Liver (tissue), 9 donors: ENCODE measurements around the gene ADAMTS7. TPM values are rescaled to one million over a fixed set of nuclear protein-coding genes. Genes with fewer than 3 reads are reported as not detected.
A peak's percentile ranks its signal among the peaks of the same experiment; 100 is the strongest.

Experiments
- DNase-seq: peaks from one replicate; pipeline ENCODE4 v3.0.0-alpha.2; 2017; ENCODE audit warnings: low spot score
- H3K27ac ChIP-seq, 2 donors: one replicate each; pipeline ENCODE4 v1.7.0; 2013; ENCODE audit warnings: inconsistent platforms in 2 of 2, low read length in 2 of 2, control low read depth in 1 of 2, low read depth in 1 of 2, mild to moderate bottlenecking in 1 of 2
- H3K27me3 ChIP-seq, 4 donors: one replicate each; pipeline versions ENCODE4 v1.6.1 to v1.7.0; 2013; ENCODE audit warnings: low read length in 3 of 4, inconsistent platforms in 1 of 4, mild to moderate bottlenecking in 1 of 4, moderate library complexity in 1 of 4; ENCODE audit not compliant: control insufficient read depth in 4 of 4, insufficient read depth in 4 of 4
- H3K36me3 ChIP-seq, 4 donors: one replicate each; pipeline versions ENCODE4 v1.6.1 to v1.7.0; 2013; ENCODE audit warnings: low read length in 3 of 4, mild to moderate bottlenecking in 3 of 4, low read depth in 1 of 4, moderate library complexity in 1 of 4; ENCODE audit not compliant: control insufficient read depth in 4 of 4, insufficient read depth in 3 of 4
- H3K4me1 ChIP-seq, 4 donors: one replicate each; pipeline versions ENCODE4 v1.6.1 to v1.7.0; 2013; ENCODE audit warnings: low read length in 3 of 4, mild to moderate bottlenecking in 3 of 4, moderate library complexity in 1 of 4; ENCODE audit not compliant: control insufficient read depth in 4 of 4, insufficient read depth in 4 of 4
- H3K4me3 ChIP-seq, 3 donors: one replicate each; pipeline versions ENCODE4 v1.6.1 to v1.7.0; 2013; ENCODE audit warnings: low read length in 3 of 3, control low read depth in 1 of 3, low read depth in 1 of 3, mild to moderate bottlenecking in 1 of 3
- H3K9ac ChIP-seq, 2 donors: one replicate each; pipeline ENCODE4 v1.7.0; 2013; ENCODE audit warnings: low read length in 2 of 2, mild to moderate bottlenecking in 2 of 2, moderate library complexity in 2 of 2, control low read depth in 1 of 2, low read depth in 1 of 2
- H3K9me3 ChIP-seq, 4 donors: one replicate each; pipeline versions ENCODE4 v1.6.1 to v1.7.0; 2013; ENCODE audit warnings: low read length in 3 of 4; ENCODE audit not compliant: control insufficient read depth in 4 of 4
- FOXA1 ChIP-seq: IDR thresholded peaks from 2 replicates; pipeline ENCODE4 v1.6.1; 2016; ENCODE audit warnings: antibody characterized with exemption
- GABPA ChIP-seq, 2 donors: IDR thresholded peaks in 1 of 2; conservative IDR thresholded peaks in 1 of 2; 2 replicates each; pipeline ENCODE4 v1.6.1; 2016; ENCODE audit warnings: antibody characterized with exemption in 2 of 2, mild to moderate bottlenecking in 1 of 2, moderate library complexity in 1 of 2
- HNF4A ChIP-seq, 2 donors: conservative IDR thresholded peaks; 2 replicates each; pipeline ENCODE4 v1.6.1; 2016; ENCODE audit warnings: antibody characterized with exemption in 2 of 2, mild to moderate bottlenecking in 2 of 2
- HNF4G ChIP-seq: IDR thresholded peaks from 2 replicates; pipeline ENCODE4 v1.6.1; 2016; ENCODE audit warnings: antibody characterized with exemption
- JUND ChIP-seq, 2 donors: IDR thresholded peaks; 2 replicates each; pipeline ENCODE4 v1.6.1; 2016; ENCODE audit warnings: antibody characterized with exemption in 2 of 2
- RAD21 ChIP-seq, 2 donors: IDR thresholded peaks; 2 replicates each; pipeline ENCODE4 v1.6.1; 2016; ENCODE audit warnings: antibody characterized with exemption in 2 of 2, mild to moderate bottlenecking in 2 of 2
- SP1 ChIP-seq: IDR thresholded peaks from 2 replicates; pipeline ENCODE4 v1.6.1; 2018; ENCODE audit warnings: antibody characterized with exemption, mild to moderate bottlenecking
- WGBS: extraction: QIAGEN DNeasy Blood & Tissue Kit; methylation state at CpG from one replicate; pipeline ENCODE4 v1.1.7; 2013; 5-methylcytosine and 5-hydroxymethylcytosine counted together
- polyA plus RNA-seq, 2 donors: library from polyadenylated mRNA; stranded (reverse) in 1 of 2; unstranded in 1 of 2; fragments of 200-250 nt in 1 of 2; fragments of >200 nt in 1 of 2; fragmentation: Nextera tagmentation in 1 of 2; extraction: Ambion mirVana in 1 of 2; gene quantifications; one replicate each; pipeline versions ENCODE4 v1.2.1 to v1.2.3, GENCODE V29; 2013 to 2015
- total RNA-seq, 2 donors: library from RNA; depleted of rRNA; stranded (reverse); fragments of >200 nt; gene quantifications; one replicate each; pipeline ENCODE4 v1.2.3, GENCODE V29; 2014
- TF ChIP-seq, protein P1 (sequence below): IDR thresholded peaks from 2 replicates; pipeline ENCODE4 v1.6.1; 2016; ENCODE audit warnings: antibody characterized with exemption
- TF ChIP-seq, protein P2 (sequence below): fragments of 150-350 bp; IDR thresholded peaks from 2 replicates; pipeline ENCODE4 v1.5.1; 2017; ENCODE audit warnings: improper control_type of control experiment, low read depth, low read length; ENCODE audit not compliant: missing input control
- TF ChIP-seq, protein P3 (sequence below): IDR thresholded peaks from 2 replicates; pipeline ENCODE4 v1.6.1; 2016; ENCODE audit warnings: antibody characterized with exemption
- donor health status: healthy.
- donor health status: healthy.
- donor health status: healthy.
- donor health status: healthy.
- donor health status: healthy.

ADAMTS7 gene
- total and polyA plus RNA-seq, 4 donors, result 0.13 to 2.4 (median 1.3) TPM

DNA sequence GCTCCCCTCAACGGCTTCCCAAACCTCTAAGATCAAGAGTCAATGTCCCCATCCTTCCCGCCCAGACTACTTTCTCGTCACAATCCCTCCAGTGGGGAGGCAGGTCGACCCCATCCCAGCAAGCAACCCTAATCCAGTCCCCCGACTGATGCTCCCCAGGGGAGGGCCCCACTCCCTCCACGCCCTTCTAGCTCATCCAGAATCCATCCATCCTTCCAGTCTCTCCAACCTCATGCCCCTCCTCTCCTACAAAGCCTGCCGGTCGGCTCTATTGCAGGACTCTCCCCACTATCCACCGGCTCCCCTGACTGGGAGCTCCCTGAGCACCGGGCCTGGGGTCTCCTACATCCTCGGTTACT lies 1.3 kb downstream of the ADAMTS7 start:
- Histone ChIP-seq H3K4me3 (peak overlapping the region in 1 of 3 donors; percentile 66), H3K27ac (no peak overlapping the region), H3K4me1 (peaks cover 0 to 6% (median 3%) of the 10 kb centered on the region in 4 donors), H3K27me3 (peaks cover 0 to 3% (median 0%) of the 10 kb centered on the region in 4 donors), H3K9ac (no peak overlapping the region), H3K36me3 (no peaks in the 10 kb centered on the region), H3K9me3 (no peaks in the 10 kb centered on the region)
- 29% methylated on average over 11 of the region's 11 CpGs for WGBS
- DNase-seq, result no peak
- TF ChIP-seq, protein P1, sequence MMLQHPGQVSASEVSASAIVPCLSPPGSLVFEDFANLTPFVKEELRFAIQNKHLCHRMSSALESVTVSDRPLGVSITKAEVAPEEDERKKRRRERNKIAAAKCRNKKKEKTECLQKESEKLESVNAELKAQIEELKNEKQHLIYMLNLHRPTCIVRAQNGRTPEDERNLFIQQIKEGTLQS, result no peak
- TF ChIP-seq JUND (IDR thresholded peaks at IDR 0.05) (no peak), GABPA (IDR thresholded peaks at IDR 0.05 in 1 of 2, conservative IDR thresholded peaks at IDR 0.05 in 1 of 2) (no peak), RAD21 (IDR thresholded peaks at IDR 0.05) (no peak)
- TF ChIP-seq, protein P2, sequence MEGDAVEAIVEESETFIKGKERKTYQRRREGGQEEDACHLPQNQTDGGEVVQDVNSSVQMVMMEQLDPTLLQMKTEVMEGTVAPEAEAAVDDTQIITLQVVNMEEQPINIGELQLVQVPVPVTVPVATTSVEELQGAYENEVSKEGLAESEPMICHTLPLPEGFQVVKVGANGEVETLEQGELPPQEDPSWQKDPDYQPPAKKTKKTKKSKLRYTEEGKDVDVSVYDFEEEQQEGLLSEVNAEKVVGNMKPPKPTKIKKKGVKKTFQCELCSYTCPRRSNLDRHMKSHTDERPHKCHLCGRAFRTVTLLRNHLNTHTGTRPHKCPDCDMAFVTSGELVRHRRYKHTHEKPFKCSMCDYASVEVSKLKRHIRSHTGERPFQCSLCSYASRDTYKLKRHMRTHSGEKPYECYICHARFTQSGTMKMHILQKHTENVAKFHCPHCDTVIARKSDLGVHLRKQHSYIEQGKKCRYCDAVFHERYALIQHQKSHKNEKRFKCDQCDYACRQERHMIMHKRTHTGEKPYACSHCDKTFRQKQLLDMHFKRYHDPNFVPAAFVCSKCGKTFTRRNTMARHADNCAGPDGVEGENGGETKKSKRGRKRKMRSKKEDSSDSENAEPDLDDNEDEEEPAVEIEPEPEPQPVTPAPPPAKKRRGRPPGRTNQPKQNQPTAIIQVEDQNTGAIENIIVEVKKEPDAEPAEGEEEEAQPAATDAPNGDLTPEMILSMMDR, result no peak
- TF ChIP-seq, protein P3, sequence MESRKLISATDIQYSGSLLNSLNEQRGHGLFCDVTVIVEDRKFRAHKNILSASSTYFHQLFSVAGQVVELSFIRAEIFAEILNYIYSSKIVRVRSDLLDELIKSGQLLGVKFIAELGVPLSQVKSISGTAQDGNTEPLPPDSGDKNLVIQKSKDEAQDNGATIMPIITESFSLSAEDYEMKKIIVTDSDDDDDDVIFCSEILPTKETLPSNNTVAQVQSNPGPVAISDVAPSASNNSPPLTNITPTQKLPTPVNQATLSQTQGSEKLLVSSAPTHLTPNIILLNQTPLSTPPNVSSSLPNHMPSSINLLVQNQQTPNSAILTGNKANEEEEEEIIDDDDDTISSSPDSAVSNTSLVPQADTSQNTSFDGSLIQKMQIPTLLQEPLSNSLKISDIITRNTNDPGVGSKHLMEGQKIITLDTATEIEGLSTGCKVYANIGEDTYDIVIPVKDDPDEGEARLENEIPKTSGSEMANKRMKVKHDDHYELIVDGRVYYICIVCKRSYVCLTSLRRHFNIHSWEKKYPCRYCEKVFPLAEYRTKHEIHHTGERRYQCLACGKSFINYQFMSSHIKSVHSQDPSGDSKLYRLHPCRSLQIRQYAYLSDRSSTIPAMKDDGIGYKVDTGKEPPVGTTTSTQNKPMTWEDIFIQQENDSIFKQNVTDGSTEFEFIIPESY, result no peak

DNA sequence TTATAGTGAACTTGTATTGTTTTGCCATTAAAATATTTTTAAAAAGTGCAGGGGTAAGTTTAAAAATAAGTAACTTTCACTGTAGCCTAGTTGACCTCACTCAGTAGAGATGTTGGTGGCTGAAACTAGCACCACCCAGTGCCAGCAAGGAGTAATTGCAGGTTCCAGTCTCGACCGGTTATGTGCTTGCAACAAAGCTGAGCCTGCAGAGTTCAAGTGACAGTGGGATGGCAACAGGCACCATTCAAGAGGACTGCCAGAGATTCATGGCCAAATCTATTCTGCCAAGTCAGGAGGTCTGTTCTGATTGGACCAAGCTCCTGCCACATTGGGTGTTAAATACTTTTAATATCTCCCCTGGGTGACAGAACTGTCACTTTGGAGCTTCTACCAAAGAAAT lies 2.7 kb downstream of the ADAMTS7 start:
- DNase-seq, result no peak
- WGBS, result 51% methylated on average over 2 of the region's 2 CpGs

DNA sequence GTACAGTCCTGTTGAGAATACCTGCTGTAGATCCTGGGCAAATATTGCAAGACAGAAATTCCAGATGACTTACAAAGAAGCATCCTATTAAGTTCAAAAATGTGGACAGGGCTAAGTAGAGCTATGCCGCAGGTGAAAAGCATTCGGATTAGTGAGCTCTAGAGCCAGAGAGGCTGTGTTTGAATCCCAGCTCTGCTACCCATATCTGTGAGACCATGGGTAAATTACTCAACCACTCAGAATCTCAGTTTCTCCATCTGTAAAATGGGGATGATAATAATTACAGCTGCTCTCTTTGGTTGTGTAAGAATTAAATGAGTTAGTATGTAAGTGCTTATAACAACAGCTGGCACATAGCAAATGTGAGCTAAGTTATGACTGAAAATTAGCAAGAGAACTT lies 3.9 kb downstream of the ADAMTS7 start:
- peaks cover 0 to 6% (median 3%) of the 10 kb centered on the region in 4 donors for H3K4me1 ChIP-seq
- H3K9ac ChIP-seq, result no peak overlapping the region
- no peak overlapping the region for H3K27ac ChIP-seq
- 98% methylated on average over 2 of the region's 2 CpGs for WGBS
- DNase-seq, result no peak
- TF ChIP-seq SP1 (no peak), GABPA (IDR thresholded peaks at IDR 0.05 in 1 of 2, conservative IDR thresholded peaks at IDR 0.05 in 1 of 2) (no peak), RAD21 (IDR thresholded peaks at IDR 0.05) (no peak), HNF4G (no peak), FOXA1 (no peak), HNF4A (conservative IDR thresholded peaks at IDR 0.05) (no peak)
- no peaks in the 10 kb centered on the region for H3K9me3 ChIP-seq
- H3K4me3 ChIP-seq, result no peak overlapping the region
- no peaks in the 10 kb centered on the region for H3K36me3 ChIP-seq
- H3K27me3 ChIP-seq, result peaks cover 0 to 3% (median 0%) of the 10 kb centered on the region in 4 donors

More for the DNA sequence above, 2.7 kb downstream of the ADAMTS7 start:
- TF ChIP-seq JUND (IDR thresholded peaks at IDR 0.05), result no peak
- TF ChIP-seq, protein P2, result peak; percentile 19
- H3K27ac ChIP-seq, result no peak overlapping the region
- H3K9me3 ChIP-seq, result no peaks in the 10 kb centered on the region
- peaks cover 0 to 6% (median 3%) of the 10 kb centered on the region in 4 donors for H3K4me1 ChIP-seq
- no peaks in the 10 kb centered on the region for H3K36me3 ChIP-seq
- H3K4me3 ChIP-seq, result no peak overlapping the region
- no peak overlapping the region for H3K9ac ChIP-seq
- H3K27me3 ChIP-seq, result peaks cover 0 to 3% (median 0%) of the 10 kb centered on the region in 4 donors
